ENCODE data around the gene MYO5B. TPM values are rescaled to one million over a fixed set of nuclear protein-coding genes. Genes with fewer than 3 reads are reported as not detected.

The MYO5B gene
- total and polyA plus RNA-seq, 10 of the 15 experiments (the other 5 are each of a cell fraction or from before 2014, with no cell fraction given): 2.5 to 4.5 (median 3.3) TPM

DNA sequence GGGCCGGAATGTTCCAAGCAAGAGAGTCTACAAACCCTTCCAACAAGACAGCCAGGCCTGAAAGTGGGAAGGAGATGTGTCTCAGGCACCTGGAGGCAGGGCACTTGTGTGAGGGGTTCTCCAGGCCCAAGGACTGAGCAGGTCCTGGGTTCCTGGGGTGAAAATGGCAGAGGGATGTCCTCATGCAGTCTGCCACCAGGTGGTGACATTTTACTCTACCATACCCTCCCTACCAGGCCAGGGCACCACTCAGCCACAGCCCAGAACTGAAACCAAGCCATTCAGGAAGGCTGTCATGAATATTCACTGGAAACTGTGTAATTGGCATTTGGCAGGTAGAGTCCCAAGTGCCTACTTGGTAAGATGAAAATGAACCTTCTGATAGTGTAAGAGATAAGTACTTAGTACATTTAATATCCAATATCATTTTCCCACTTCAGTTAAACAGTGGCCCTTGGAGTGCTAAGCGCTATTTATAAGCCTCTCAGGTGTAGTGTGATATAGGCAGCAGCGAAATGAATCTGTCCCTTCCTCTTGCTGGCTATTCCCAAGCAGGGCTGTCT lies 185.1 kb downstream of the MYO5B start:
- Histone ChIP-seq H3K79me2 (ENCODE audit: control insufficient read depth, insufficient read depth, low read length) (no peaks in the 10 kb centered on the region), H4K20me1 (ENCODE audit: control insufficient read depth, insufficient read depth) (no peaks in the 10 kb centered on the region), H3K36me3 (ENCODE audit: control insufficient read depth in 2 of 2, insufficient read depth in 2 of 2, low read length in 1 of 2) (no peaks in the 10 kb centered on the region), H3K9ac (ENCODE audit: control insufficient read depth, insufficient read depth, low read length) (no peak overlapping the region), H3K4me1 (ENCODE audit: control insufficient read depth, insufficient read depth, low read length) (no peaks in the 10 kb centered on the region), H3K27ac (ENCODE audit: control insufficient read depth, insufficient read depth) (no peak overlapping the region), H2AFZ (ENCODE audit: control insufficient read depth, low read depth, low read length) (no peak overlapping the region), H3K4me3 (no peak overlapping the region), H3K9me3 (replicated peaks; ENCODE audit: control insufficient read depth, insufficient read depth, low read length) (no peaks in the 10 kb centered on the region), H3K27me3 (replicated peaks in 1 of 2; ENCODE audit: control insufficient read depth in 2 of 2, insufficient read depth in 2 of 2, low read length in 1 of 2) (no peaks in the 10 kb centered on the region), H3K4me2 (ENCODE audit: control insufficient read depth, insufficient read depth) (no peak overlapping the region)
- TF ChIP-seq IRF4 (IDR thresholded peaks at IDR 0.05; ENCODE audit: low read depth, low read length) (0 out of 2 replicates have a peak, but pooled peaks have one; percentile 29), RAD21 (IDR thresholded peaks at IDR 0.05; ENCODE audit: insufficient read depth, low read depth, low read length) (peak; percentile 63), ZSCAN29 (IDR thresholded peaks at IDR 0.05) (no peak), IKZF1 (conservative IDR thresholded peaks at IDR 0.05) (peak; percentile 46; the same call in 1 of the 2 replicates), YY1 (IDR thresholded peaks at IDR 0.05; ENCODE audit: low read depth, low read length) (peak; percentile 83), SMARCA5 (IDR thresholded peaks at IDR 0.05) (peak; percentile 49; the same call in 1 of the 2 replicates), IKZF2 (IDR thresholded peaks at IDR 0.05) (peak in 1 of 2 experiments; percentile 25; a peak in 1 of 4 replicates), SMC3 (IDR thresholded peaks at IDR 0.05; ENCODE audit: borderline replicate concordance, low read length) (peak; percentile 80)
- TF ChIP-seq, protein P1, sequence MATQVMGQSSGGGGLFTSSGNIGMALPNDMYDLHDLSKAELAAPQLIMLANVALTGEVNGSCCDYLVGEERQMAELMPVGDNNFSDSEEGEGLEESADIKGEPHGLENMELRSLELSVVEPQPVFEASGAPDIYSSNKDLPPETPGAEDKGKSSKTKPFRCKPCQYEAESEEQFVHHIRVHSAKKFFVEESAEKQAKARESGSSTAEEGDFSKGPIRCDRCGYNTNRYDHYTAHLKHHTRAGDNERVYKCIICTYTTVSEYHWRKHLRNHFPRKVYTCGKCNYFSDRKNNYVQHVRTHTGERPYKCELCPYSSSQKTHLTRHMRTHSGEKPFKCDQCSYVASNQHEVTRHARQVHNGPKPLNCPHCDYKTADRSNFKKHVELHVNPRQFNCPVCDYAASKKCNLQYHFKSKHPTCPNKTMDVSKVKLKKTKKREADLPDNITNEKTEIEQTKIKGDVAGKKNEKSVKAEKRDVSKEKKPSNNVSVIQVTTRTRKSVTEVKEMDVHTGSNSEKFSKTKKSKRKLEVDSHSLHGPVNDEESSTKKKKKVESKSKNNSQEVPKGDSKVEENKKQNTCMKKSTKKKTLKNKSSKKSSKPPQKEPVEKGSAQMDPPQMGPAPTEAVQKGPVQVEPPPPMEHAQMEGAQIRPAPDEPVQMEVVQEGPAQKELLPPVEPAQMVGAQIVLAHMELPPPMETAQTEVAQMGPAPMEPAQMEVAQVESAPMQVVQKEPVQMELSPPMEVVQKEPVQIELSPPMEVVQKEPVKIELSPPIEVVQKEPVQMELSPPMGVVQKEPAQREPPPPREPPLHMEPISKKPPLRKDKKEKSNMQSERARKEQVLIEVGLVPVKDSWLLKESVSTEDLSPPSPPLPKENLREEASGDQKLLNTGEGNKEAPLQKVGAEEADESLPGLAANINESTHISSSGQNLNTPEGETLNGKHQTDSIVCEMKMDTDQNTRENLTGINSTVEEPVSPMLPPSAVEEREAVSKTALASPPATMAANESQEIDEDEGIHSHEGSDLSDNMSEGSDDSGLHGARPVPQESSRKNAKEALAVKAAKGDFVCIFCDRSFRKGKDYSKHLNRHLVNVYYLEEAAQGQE (IDR thresholded peaks at IDR 0.05; ENCODE audit: low read depth, low read length): no peak
- TF ChIP-seq, protein P2, sequence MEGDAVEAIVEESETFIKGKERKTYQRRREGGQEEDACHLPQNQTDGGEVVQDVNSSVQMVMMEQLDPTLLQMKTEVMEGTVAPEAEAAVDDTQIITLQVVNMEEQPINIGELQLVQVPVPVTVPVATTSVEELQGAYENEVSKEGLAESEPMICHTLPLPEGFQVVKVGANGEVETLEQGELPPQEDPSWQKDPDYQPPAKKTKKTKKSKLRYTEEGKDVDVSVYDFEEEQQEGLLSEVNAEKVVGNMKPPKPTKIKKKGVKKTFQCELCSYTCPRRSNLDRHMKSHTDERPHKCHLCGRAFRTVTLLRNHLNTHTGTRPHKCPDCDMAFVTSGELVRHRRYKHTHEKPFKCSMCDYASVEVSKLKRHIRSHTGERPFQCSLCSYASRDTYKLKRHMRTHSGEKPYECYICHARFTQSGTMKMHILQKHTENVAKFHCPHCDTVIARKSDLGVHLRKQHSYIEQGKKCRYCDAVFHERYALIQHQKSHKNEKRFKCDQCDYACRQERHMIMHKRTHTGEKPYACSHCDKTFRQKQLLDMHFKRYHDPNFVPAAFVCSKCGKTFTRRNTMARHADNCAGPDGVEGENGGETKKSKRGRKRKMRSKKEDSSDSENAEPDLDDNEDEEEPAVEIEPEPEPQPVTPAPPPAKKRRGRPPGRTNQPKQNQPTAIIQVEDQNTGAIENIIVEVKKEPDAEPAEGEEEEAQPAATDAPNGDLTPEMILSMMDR (IDR thresholded peaks at IDR 0.05 in 2 of 3, conservative IDR thresholded peaks at IDR 0.05 in 1 of 3; ENCODE audit: control insufficient read depth in 2 of 3, extremely low read depth in 1 of 3, insufficient read depth in 1 of 3, low read depth in 3 of 3, low read length in 3 of 3): peak; percentile 69 to 73 (median 72); a peak in 5 of 6 replicates
- TF ChIP-seq, protein P3, sequence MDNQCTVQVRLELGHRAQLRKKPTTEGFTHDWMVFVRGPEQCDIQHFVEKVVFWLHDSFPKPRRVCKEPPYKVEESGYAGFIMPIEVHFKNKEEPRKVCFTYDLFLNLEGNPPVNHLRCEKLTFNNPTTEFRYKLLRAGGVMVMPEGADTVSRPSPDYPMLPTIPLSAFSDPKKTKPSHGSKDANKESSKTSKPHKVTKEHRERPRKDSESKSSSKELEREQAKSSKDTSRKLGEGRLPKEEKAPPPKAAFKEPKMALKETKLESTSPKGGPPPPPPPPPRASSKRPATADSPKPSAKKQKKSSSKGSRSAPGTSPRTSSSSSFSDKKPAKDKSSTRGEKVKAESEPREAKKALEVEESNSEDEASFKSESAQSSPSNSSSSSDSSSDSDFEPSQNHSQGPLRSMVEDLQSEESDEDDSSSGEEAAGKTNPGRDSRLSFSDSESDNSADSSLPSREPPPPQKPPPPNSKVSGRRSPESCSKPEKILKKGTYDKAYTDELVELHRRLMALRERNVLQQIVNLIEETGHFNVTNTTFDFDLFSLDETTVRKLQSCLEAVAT (IDR thresholded peaks at IDR 0.05): no peak
- ATAC-seq (peak; percentile 99), FAIRE-seq (peak; percentile 84), DNase-seq (ENCODE audit: low read depth, low spot score) (peak; percentile 25)
- in situ Hi-C loops (cut with MboI): loop anchor here (10.0 kb wide), 1 partner anchor 425 kb away; no protein-coding TSS in a partner anchor
- no TSS peak for BruUV-seq (replicated peaks)
- intact Hi-C loops (cut with micrococcal nuclease; ENCODE audit: unreplicated experiment): loop anchor here (1.0 to 5.0 kb wide), 5 partner anchors 185 to 419 kb away; partner anchors contain the start of genes CFAP53 and MYO5B
- ChIA-PET POLR2A (no interaction called here), SMC1A (ENCODE audit: uncharacterized antibody, unreplicated experiment) (interaction anchor here (0.8 to 1.1 kb wide), 4 partner anchors 82 to 419 kb away, joined by 3 to 12 read pairs (median 3); no protein-coding TSS in a partner anchor), RAD21 (ENCODE audit: unreplicated experiment) (interaction anchor here (1.0 to 1.2 kb wide), 4 partner anchors 185 to 347 kb away, joined by 3 to 8 read pairs (median 6); partner anchors contain the start of gene MYO5B), CTCF (interaction anchor here (0.9 to 2.8 kb wide), 5 partner anchors 66 to 347 kb away, joined by 5 to 30 read pairs (median 7); no protein-coding TSS in a partner anchor)
- WGBS (ENCODE audit: insufficient coverage, insufficient replicate concordance, low lambda C conversion rate, missing lambda C conversion rate): 36% methylated on average over 3 of the region's 3 CpGs
